G401 (cell line): ENCODE results near the gene FARSA. TPM values are rescaled to one million over a fixed set of nuclear protein-coding genes. Genes with fewer than 3 reads are reported as not detected.
"Not testable (repeated sequence)": the region's sequence is repeated elsewhere in the genome, so short reads cannot be mapped to it uniquely, and the experiment has no call there.

Source experiments
- DNase-seq: peaks from one replicate; pipeline ENCODE4 v3.0.0-alpha.2; 2015; ENCODE audit warnings: low spot score
- in situ Hi-C: cut with HindIII; loops from 2 replicates; pipeline ENCODE4 v1.10.0; 2016; ENCODE audit warnings: low sequenced_read_pairs, mixed read lengths
- total RNA-seq: library from RNA; depleted of rRNA; stranded (reverse); fragments of >200 nt; shearing (Covaris generic); gene quantifications from 2 replicates; pipeline ENCODE4 v1.2.3, GENCODE V29; 2014

The FARSA gene
- total RNA-seq, 1 experiment from 2014 or later = 150 TPM

- DNase-seq = no peak
- in situ Hi-C loops = no loop called here
Measured at GRCh38 chr19:12940897-12941296, 7.4 kb upstream of the FARSA start.

- no peak for DNase-seq
- in situ Hi-C loops = no loop called here
Measured at GRCh38 chr19:12939975-12940423, 6.5 kb upstream of the FARSA start.

- DNase-seq = no peak
- in situ Hi-C loops = no loop called here
Measured at GRCh38 chr19:12938779-12939601, 5.5 kb upstream of the FARSA start.

- in situ Hi-C loops = no loop called here
- peak; percentile 100 for DNase-seq
Measured at GRCh38 chr19:12937927-12938778, 4.6 kb upstream of the FARSA start, which contains the start of gene CALR. TSS of gene CALR (plus strand) at chr19:12938609. CDS start at chr19:12938680, 71 bp downstream.

GRCh38 chr19:12937093-12937926 is 3.8 kb upstream of the FARSA start:
- in situ Hi-C loops = no loop called here
- DNase-seq = no peak

- in situ Hi-C loops = no loop called here
Measured at GRCh38 chr19:12936582-12936981, 3.1 kb upstream of the FARSA start.

GRCh38 chr19:12935071-12935470 is 1.6 kb upstream of the FARSA start:
- no peak for DNase-seq
- in situ Hi-C loops = no loop called here

More at GRCh38 chr19:12936582-12936981, 3.1 kb upstream of the FARSA start:
- DNase-seq = no peak

- in situ Hi-C loops = no loop called here
- DNase-seq = no peak
Measured at GRCh38 chr19:12932392-12933286, 872 bp downstream of the FARSA start.

GRCh38 chr19:12930002-12930645 is 3.4 kb downstream of the FARSA start:
- in situ Hi-C loops = no loop called here

GRCh38 chr19:12924621-12925310 is 8.7 kb downstream of the FARSA start:
- DNase-seq = no peak
- in situ Hi-C loops = loop anchor here (25.0 kb wide), 1 partner anchor 138 kb away; no protein-coding TSS in a partner anchor

More at GRCh38 chr19:12930002-12930645, 3.4 kb downstream of the FARSA start:
- DNase-seq = no peak

- no peak for DNase-seq
- in situ Hi-C loops = loop anchor here (25.0 kb wide), 1 partner anchor 139 kb away; no protein-coding TSS in a partner anchor
Measured at GRCh38 chr19:12922959-12923358, 10.6 kb downstream of the FARSA start.

GRCh38 chr19:12921047-12921446 is 12.5 kb downstream of the FARSA start:
- no peak for DNase-seq
- in situ Hi-C loops = loop anchor here (25.0 kb wide), 1 partner anchor 141 kb away; no protein-coding TSS in a partner anchor

GRCh38 chr19:12918253-12918652 is 15.3 kb downstream of the FARSA start:
- no peak for DNase-seq
- in situ Hi-C loops = loop anchor here (25.0 kb wide), 1 partner anchor 144 kb away; no protein-coding TSS in a partner anchor

GRCh38 chr19:12915860-12916259 is 17.7 kb downstream of the FARSA start:
- in situ Hi-C loops = loop anchor here (25.0 kb wide), 1 partner anchor 146 kb away; no protein-coding TSS in a partner anchor
- DNase-seq = not testable (repeated sequence)

GRCh38 chr19:12913851-12914690 is 19.4 kb downstream of the FARSA start:
- in situ Hi-C loops = loop anchor here (25.0 kb wide), 1 partner anchor 148 kb away; no protein-coding TSS in a partner anchor
- no peak for DNase-seq
